Neuronal stem cell (in vitro differentiated cells): ENCODE measurements around the gene BCAS3.
A peak's percentile ranks its signal among the peaks of the same experiment; 100 is the strongest.

ENCODE experiments used
- DNase-seq: peaks from one replicate; pipeline ENCODE4 v3.0.0-alpha.2; 2013; ENCODE audit warnings: low spot score
- H2AFZ ChIP-seq: one replicate; pipeline ENCODE4 v1.6.1; 2013; ENCODE audit warnings: mild to moderate bottlenecking, low read length, inconsistent platforms
- H2AK5ac ChIP-seq: 2 replicates; pipeline ENCODE4 v1.6.1; 2013; ENCODE audit warnings: low read depth, mild to moderate bottlenecking, inconsistent platforms, low read length, moderate library complexity, mixed read lengths
- H2BK120ac ChIP-seq: 2 replicates; pipeline ENCODE4 v1.6.1; 2013; ENCODE audit warnings: low read depth, mild to moderate bottlenecking, inconsistent platforms, low read length, moderate library complexity, mixed read lengths
- H2BK12ac ChIP-seq: one replicate; pipeline ENCODE4 v1.6.1; 2013; ENCODE audit warnings: low read length, inconsistent platforms
- H2BK15ac ChIP-seq: 2 replicates; pipeline ENCODE4 v1.6.1; 2013; ENCODE audit warnings: mild to moderate bottlenecking, low read length, inconsistent platforms, mixed read lengths
- H2BK5ac ChIP-seq: one replicate; pipeline ENCODE4 v1.6.1; 2013; ENCODE audit warnings: inconsistent platforms, mild to moderate bottlenecking, low read length, moderate library complexity
- H3K14ac ChIP-seq: one replicate; pipeline ENCODE4 v1.6.1; 2013; ENCODE audit warnings: low read length, inconsistent platforms
- H3K18ac ChIP-seq: 2 replicates; pipeline ENCODE4 v1.6.1; 2013; ENCODE audit warnings: low read length, inconsistent platforms
- H3K23ac ChIP-seq: 2 replicates; pipeline ENCODE4 v1.6.1; 2013; ENCODE audit warnings: low read depth, mild to moderate bottlenecking, mixed read lengths, low read length, inconsistent platforms; ENCODE audit not compliant: poor library complexity
- H3K27ac ChIP-seq: replicated peaks from 3 replicates; pipeline ENCODE4 v1.5.1; 2013; ENCODE audit warnings: low read length, inconsistent platforms
- H3K27me3 ChIP-seq, 3 experiments: 2 replicates each; pipeline ENCODE4 v1.6.1; 2013; ENCODE audit warnings: low read length in 3 of 3, mild to moderate bottlenecking in 2 of 3, inconsistent platforms in 1 of 3, low read depth in 1 of 3, mixed read lengths in 1 of 3, moderate library complexity in 1 of 3; ENCODE audit not compliant: control insufficient read depth in 3 of 3, insufficient read depth in 3 of 3
- H3K36me3 ChIP-seq, 2 donors: replicated peaks in 1 of 2; 2 replicates each; pipeline ENCODE4 v1.6.1; 2013; ENCODE audit warnings: low read length in 2 of 2; ENCODE audit not compliant: control insufficient read depth in 2 of 2, insufficient read depth in 2 of 2
- H3K4ac ChIP-seq: 2 replicates; pipeline ENCODE4 v1.6.1; 2013; ENCODE audit warnings: inconsistent platforms, mild to moderate bottlenecking, low read length, moderate library complexity
- H3K4me1 ChIP-seq, 2 donors: 1 replicate in 1 of 2; 2 replicates in 1 of 2; pipeline ENCODE4 v1.6.1; 2013; ENCODE audit warnings: low read length in 2 of 2, low read depth in 1 of 2; ENCODE audit not compliant: control insufficient read depth in 2 of 2, insufficient read depth in 1 of 2
- H3K4me2 ChIP-seq: one replicate; pipeline ENCODE4 v1.6.1; 2013; ENCODE audit warnings: mild to moderate bottlenecking, low read length, inconsistent platforms; ENCODE audit not compliant: insufficient read depth, poor library complexity, severe bottlenecking
- H3K4me3 ChIP-seq, 2 donors: 2 replicates each; pipeline ENCODE4 v1.5.1; 2013; ENCODE audit warnings: low read length in 2 of 2, mild to moderate bottlenecking in 2 of 2, inconsistent platforms in 1 of 2, moderate library complexity in 1 of 2
- H3K79me1 ChIP-seq: one replicate; pipeline ENCODE4 v1.6.1; 2013; ENCODE audit warnings: low read depth, mild to moderate bottlenecking, inconsistent platforms, low read length, moderate library complexity
- H3K9ac ChIP-seq: one replicate; pipeline ENCODE4 v1.6.1; 2013; ENCODE audit warnings: mild to moderate bottlenecking, low read depth, low read length, inconsistent platforms; ENCODE audit not compliant: poor library complexity
- H3K9me3 ChIP-seq, 2 donors: replicated peaks in 1 of 2; 2 replicates each; pipeline versions ENCODE3 to v1.6.1; 2013; ENCODE audit warnings: low read length in 2 of 2, mild to moderate bottlenecking in 2 of 2, inconsistent platforms in 1 of 2, low read depth in 1 of 2, mixed read lengths in 1 of 2, moderate library complexity in 1 of 2; ENCODE audit not compliant: control insufficient read depth in 2 of 2, insufficient read depth in 1 of 2
- H4K8ac ChIP-seq: one replicate; pipeline ENCODE4 v1.6.1; 2013; ENCODE audit warnings: low read depth, mild to moderate bottlenecking, inconsistent platforms, low read length, moderate library complexity
- H4K91ac ChIP-seq: one replicate; pipeline ENCODE4 v1.6.1; 2013; ENCODE audit warnings: low read length, low read depth, mild to moderate bottlenecking, inconsistent platforms; ENCODE audit not compliant: poor library complexity
- WGBS, 2 donors: extraction: QIAGEN DNeasy Blood & Tissue Kit; methylation state at CpG; one replicate each; pipeline ENCODE4 v1.1.7; 2013; ENCODE audit warnings: missing lambda C conversion rate in 2 of 2, mixed read lengths in 1 of 2; ENCODE audit not compliant: insufficient read length in 2 of 2, insufficient replicate concordance in 1 of 2; ENCODE audit errors: extremely low coverage in 2 of 2; 5-methylcytosine and 5-hydroxymethylcytosine counted together

BCAS3 gene

DNA sequence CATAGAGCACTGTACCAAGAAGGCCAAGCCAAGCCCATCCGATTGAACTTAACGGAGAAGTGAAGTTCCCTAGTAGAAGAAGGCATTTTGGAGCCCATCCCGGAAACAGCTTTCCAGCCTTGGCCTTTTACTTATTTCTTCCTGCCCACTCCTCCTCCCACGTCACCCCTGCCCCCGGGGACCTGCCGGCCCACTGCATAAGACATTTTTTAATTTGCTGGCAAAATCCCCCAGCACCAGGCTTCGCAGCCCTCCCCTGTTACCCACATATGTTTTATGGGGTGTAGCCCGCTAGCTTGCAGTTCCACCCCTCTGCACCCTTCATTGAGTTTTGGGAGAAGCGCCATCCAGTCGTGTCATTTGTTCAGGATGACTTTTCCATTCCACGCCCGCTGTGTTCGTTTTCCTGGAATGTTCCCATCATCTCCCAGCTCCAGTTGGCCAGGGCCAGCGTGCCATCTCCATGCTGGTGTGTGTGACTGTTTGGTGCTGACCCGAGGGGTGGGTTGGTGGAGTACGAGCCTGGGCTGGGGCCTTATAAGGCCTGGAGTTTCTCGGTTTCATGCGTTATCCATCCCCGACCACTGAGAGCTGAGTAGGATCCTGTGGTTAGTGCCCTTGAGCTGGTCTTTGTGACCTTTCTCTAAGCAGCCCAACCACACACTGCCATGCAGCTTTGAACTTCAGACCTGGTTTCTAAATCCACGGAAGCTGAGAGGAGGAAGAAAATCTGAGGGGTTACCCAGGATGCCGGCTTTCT, 702.0 kb downstream of the BCAS3 start:
- no peak overlapping the region for H2BK15ac ChIP-seq
- no peaks in the 10 kb centered on the region for H3K36me3 ChIP-seq
- peak overlapping the region; percentile 35 for H2BK5ac ChIP-seq
- DNase-seq = no peak
- H3K23ac ChIP-seq = no peak overlapping the region
- no peak overlapping the region for H3K4me2 ChIP-seq
- H2BK120ac ChIP-seq = no peak overlapping the region
- H4K91ac ChIP-seq = no peak overlapping the region
- no peaks in the 10 kb centered on the region for H3K9me3 ChIP-seq
- H3K14ac ChIP-seq = no peak overlapping the region
- no peak overlapping the region for H2AFZ ChIP-seq
- no peaks in the 10 kb centered on the region for H3K79me1 ChIP-seq
- H2BK12ac ChIP-seq = peak overlapping the region; percentile 16
- H3K9ac ChIP-seq = no peak overlapping the region
- no peaks in the 10 kb centered on the region for H3K27me3 ChIP-seq
- no peak overlapping the region for H4K8ac ChIP-seq
- peak overlapping the region; percentile 18 for H3K4ac ChIP-seq
- H3K27ac ChIP-seq = no peak overlapping the region
- peaks cover 2 to 13% of the 10 kb centered on the region in 2 donors for H3K4me1 ChIP-seq
- no peak overlapping the region for H3K18ac ChIP-seq
- WGBS, 2 donors = no CpG with 5 or more reads among the region's 21 CpGs
- H3K4me3 ChIP-seq = no peak overlapping the region
- H2AK5ac ChIP-seq = no peak overlapping the region

DNA sequence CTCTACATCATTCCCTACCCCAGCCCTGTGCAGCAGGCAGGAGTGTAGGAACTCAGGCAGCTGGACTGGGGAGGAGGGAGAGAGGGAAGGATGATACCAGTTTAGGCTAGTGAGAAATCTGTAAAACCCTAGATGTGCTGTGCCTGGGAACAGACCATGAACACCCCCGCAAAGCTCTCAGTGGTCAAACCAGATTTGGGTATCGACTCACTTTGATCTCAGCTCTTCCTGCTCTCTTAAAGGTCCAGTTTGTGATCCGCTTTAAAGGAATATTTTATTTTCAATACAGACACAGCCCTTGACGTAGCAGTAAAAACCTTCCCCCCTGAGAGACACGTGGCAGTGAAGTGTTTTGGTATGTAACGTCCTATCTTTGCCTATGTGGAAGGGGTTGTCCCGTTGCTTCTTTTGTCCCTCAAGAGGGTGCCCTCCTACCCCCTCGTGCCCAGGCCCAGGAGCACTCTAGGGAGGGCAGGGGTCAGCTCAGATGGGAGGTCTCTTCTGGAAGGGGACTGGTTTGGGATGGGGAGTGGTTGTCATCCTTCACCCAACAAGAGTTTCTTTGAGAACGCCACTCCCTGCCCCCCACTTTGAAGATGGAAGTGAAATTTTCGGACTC, 702.7 kb downstream of the BCAS3 start:
- Histone ChIP-seq H3K9me3 (no peaks in the 10 kb centered on the region), H3K18ac (no peak overlapping the region), H3K23ac (no peak overlapping the region), H3K27ac (no peak overlapping the region), H3K79me1 (no peaks in the 10 kb centered on the region), H3K36me3 (no peaks in the 10 kb centered on the region), H3K14ac (no peak overlapping the region), H3K4me3 (no peak overlapping the region), H4K91ac (no peak overlapping the region), H3K4ac (no peak overlapping the region), H2BK120ac (no peak overlapping the region), H2BK5ac (peak overlapping the region; percentile 35), H3K4me2 (no peak overlapping the region), H2AK5ac (no peak overlapping the region), H3K9ac (no peak overlapping the region), H2BK15ac (no peak overlapping the region), H4K8ac (no peak overlapping the region), H3K27me3 (peaks cover 0 to under 1% (median 0%) of the 10 kb centered on the region in 3 experiments), H2AFZ (no peak overlapping the region), H3K4me1 (peaks cover 2 to 15% of the 10 kb centered on the region in 2 donors), H2BK12ac (no peak overlapping the region)
- no peak for DNase-seq
- no CpG with 5 or more reads among the region's 10 CpGs for whole genome bisulfite sequencing, 2 donors

- Histone ChIP-seq H3K14ac (no peak overlapping the region), H3K4me3 (no peak overlapping the region), H3K9me3 (no peaks in the 10 kb centered on the region), H2BK15ac (no peak overlapping the region), H3K18ac (no peak overlapping the region), H3K4ac (no peak overlapping the region), H3K36me3 (no peaks in the 10 kb centered on the region), H2AFZ (no peak overlapping the region), H3K27me3 (peaks cover 0 to 2% (median 0%) of the 10 kb centered on the region in 3 experiments), H3K23ac (peak overlapping the region; percentile 92), H3K27ac (no peak overlapping the region), H3K79me1 (no peaks in the 10 kb centered on the region), H3K9ac (no peak overlapping the region), H3K4me2 (no peak overlapping the region), H4K91ac (no peak overlapping the region), H4K8ac (no peak overlapping the region), H2AK5ac (no peak overlapping the region), H2BK120ac (no peak overlapping the region), H2BK12ac (no peak overlapping the region), H3K4me1 (peaks cover 2 to 15% of the 10 kb centered on the region in 2 donors), H2BK5ac (no peak overlapping the region)
- WGBS, 2 donors = no CpG with 5 or more reads among the region's 18 CpGs
- no peak for DNase-seq
These were observed 703.3 kb downstream of the BCAS3 start for GRCh38 chr17:61380836-61381525.

DNA sequence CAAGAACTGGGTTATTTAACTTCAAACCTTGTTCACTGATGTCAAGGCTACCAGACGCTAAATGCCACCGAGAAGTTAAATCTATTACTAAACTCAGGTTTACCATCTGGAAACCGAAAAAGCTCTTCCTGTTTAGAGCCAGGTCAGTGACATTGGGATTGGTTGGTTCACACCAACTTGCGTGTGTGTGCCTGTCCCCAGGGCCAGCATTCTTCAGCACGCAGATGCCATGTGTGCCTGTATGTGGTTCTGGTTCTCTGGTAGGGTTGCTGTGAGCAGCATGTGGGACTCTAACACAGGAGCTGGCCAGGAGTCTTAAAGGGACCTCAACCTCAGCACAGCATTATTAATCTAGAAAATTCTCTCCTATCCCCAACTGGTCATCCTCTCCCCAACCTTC, 703.9 kb downstream of the BCAS3 start:
- Histone ChIP-seq H2BK12ac (no peak overlapping the region), H3K4me1 (peaks cover 2 to 15% of the 10 kb centered on the region in 2 donors), H2AFZ (no peak overlapping the region), H2BK120ac (no peak overlapping the region), H3K4ac (no peak overlapping the region), H3K9me3 (no peaks in the 10 kb centered on the region), H3K36me3 (no peaks in the 10 kb centered on the region), H4K8ac (no peak overlapping the region), H4K91ac (no peak overlapping the region), H3K27me3 (peaks cover 0 to 2% (median 0%) of the 10 kb centered on the region in 3 experiments), H3K4me3 (no peak overlapping the region), H2BK5ac (no peak overlapping the region), H2BK15ac (no peak overlapping the region), H3K23ac (peak overlapping the region; percentile 92), H3K27ac (no peak overlapping the region), H3K9ac (no peak overlapping the region), H2AK5ac (no peak overlapping the region), H3K4me2 (no peak overlapping the region), H3K14ac (no peak overlapping the region), H3K18ac (no peak overlapping the region), H3K79me1 (no peaks in the 10 kb centered on the region)
- no CpG with 5 or more reads among the region's 5 CpGs for WGBS, 2 donors
- DNase-seq = no peak
